H1 (cell line): ENCODE results near the gene RAI14. TPM values are rescaled to one million over a fixed set of nuclear protein-coding genes. Genes with fewer than 3 reads are reported as not detected.
A peak's percentile ranks its signal among the peaks of the same experiment; 100 is the strongest.

ENCODE experiments used
- CTCF ChIA-PET: fragments of 300-600 bp; sonication (Branson Sonifier 250); formaldehyde crosslinking; loops from one replicate; lab custom pipeline; 2021; ENCODE audit not compliant: partially characterized antibody; lab: Charles Lee
- POLR2A ChIA-PET: fragments of 300-600 bp; sonication (Branson Sonifier 250); formaldehyde crosslinking; loops from one replicate; lab custom pipeline; 2021; ENCODE audit warnings: inconsistent platforms; ENCODE audit not compliant: partially characterized antibody; lab: Charles Lee
- DNase-seq, 2 experiments: peaks; one replicate each; pipeline versions ENCODE4 v3.0.0 to v3.0.0-alpha.2; 2010 to 2022; ENCODE audit warnings: low spot score in 2 of 2, low read depth in 1 of 2, mixed read lengths in 1 of 2
- FAIRE-seq: peaks from 2 replicates; lab custom pipeline; 2011; peaks lifted over from hg19 to GRCh38; lab: Jason Lieb, UNC
- H2AFZ ChIP-seq: 2 replicates; pipeline ENCODE4 v1.8.1; 2012; ENCODE audit warnings: low read length, inconsistent platforms
- H2AK5ac ChIP-seq: 2 replicates; pipeline ENCODE4 v1.6.1; 2013; ENCODE audit warnings: low read depth, low read length
- H2BK120ac ChIP-seq: replicated peaks from 2 replicates; pipeline ENCODE3; 2013; ENCODE audit warnings: low read depth, low read length, inconsistent platforms
- H2BK12ac ChIP-seq: 2 replicates; pipeline ENCODE4 v1.6.1; 2013; ENCODE audit warnings: low read depth, low read length
- H2BK15ac ChIP-seq: 2 replicates; pipeline ENCODE4 v1.6.1; 2013; ENCODE audit warnings: low read length
- H2BK20ac ChIP-seq: 2 replicates; pipeline ENCODE4 v1.6.1; 2013; ENCODE audit warnings: low read length
- H2BK5ac ChIP-seq: 2 replicates; pipeline ENCODE4 v1.6.1; 2013; ENCODE audit warnings: low read depth, low read length
- H3K14ac ChIP-seq: 2 replicates; pipeline ENCODE4 v1.6.1; 2013; ENCODE audit warnings: inconsistent platforms; ENCODE audit not compliant: insufficient read length
- H3K18ac ChIP-seq: 2 replicates; pipeline ENCODE4 v1.6.1; 2013; ENCODE audit warnings: low read length; ENCODE audit errors: extremely low read depth
- H3K23ac ChIP-seq: 2 replicates; pipeline ENCODE4 v1.6.1; 2013; ENCODE audit warnings: inconsistent platforms; ENCODE audit not compliant: insufficient read length
- H3K23me2 ChIP-seq: 2 replicates; pipeline ENCODE4 v1.6.1; 2013; ENCODE audit warnings: low read depth, low read length
- H3K27ac ChIP-seq: 2 replicates; pipeline ENCODE4 v1.6.1; 2011; ENCODE audit warnings: low read depth, low read length, inconsistent platforms
- H3K27me3 ChIP-seq, 4 experiments: replicated peaks in 1 of 4; 1 replicate in 1 of 4; 2 replicates in 3 of 4; pipeline versions ENCODE4 v1.6.1 to v1.8.1; 2011 to 2013; ENCODE audit warnings: low read length in 3 of 4, mild to moderate bottlenecking in 3 of 4, inconsistent platforms in 2 of 4, mixed read lengths in 2 of 4, moderate library complexity in 1 of 4; ENCODE audit not compliant: control insufficient read depth in 3 of 4, insufficient read depth in 3 of 4; ENCODE audit errors: extremely low read depth in 1 of 4
- H3K36me3 ChIP-seq, 4 experiments: 2 replicates each; pipeline versions ENCODE4 v1.6.1 to v1.8.1; 2011 to 2013; ENCODE audit warnings: mild to moderate bottlenecking in 4 of 4, low read length in 3 of 4, moderate library complexity in 2 of 4, control low read depth in 1 of 4, inconsistent platforms in 1 of 4; ENCODE audit not compliant: insufficient read depth in 4 of 4, control insufficient read depth in 2 of 4
- H3K4ac ChIP-seq: replicated peaks from 2 replicates; pipeline ENCODE3; 2013; ENCODE audit warnings: low read length, low read depth, mixed read lengths, inconsistent platforms; ENCODE audit not compliant: insufficient read length
- H3K4me1 ChIP-seq, 4 experiments: replicated peaks in 1 of 4; 1 replicate in 1 of 4; 2 replicates in 3 of 4; pipeline versions ENCODE4 v1.6.1 to v1.8.1; 2011 to 2013; ENCODE audit warnings: low read length in 3 of 4, inconsistent platforms in 2 of 4, mixed read lengths in 1 of 4; ENCODE audit not compliant: insufficient read depth in 4 of 4, control insufficient read depth in 3 of 4
- H3K4me2 ChIP-seq, 2 experiments: 2 replicates each; pipeline versions ENCODE4 v1.6.1 to v1.8.1; 2011 to 2013; ENCODE audit warnings: low read depth in 2 of 2, low read length in 2 of 2, control low read depth in 1 of 2, inconsistent platforms in 1 of 2, mild to moderate bottlenecking in 1 of 2; ENCODE audit not compliant: insufficient read depth in 1 of 2
- H3K4me3 ChIP-seq, 4 experiments: fragments of 200-600, 300-600 bp in 1 of 4; sonication (generic), shearing (Covaris generic), sonication (Bioruptor Twin) in 1 of 4; 2 replicates each; pipeline versions ENCODE4 v1.5.1 to v1.8.1; 2011 to 2016; ENCODE audit warnings: low read length in 4 of 4, low read depth in 3 of 4, control low read depth in 2 of 4, inconsistent platforms in 2 of 4, mild to moderate bottlenecking in 2 of 4, mixed read lengths in 1 of 4, moderate library complexity in 1 of 4; ENCODE audit not compliant: insufficient read depth in 2 of 4; ENCODE audit errors: extremely low read depth in 1 of 4
- H3K56ac ChIP-seq: replicated peaks from 2 replicates; pipeline ENCODE3; 2013; ENCODE audit warnings: low read depth, mild to moderate bottlenecking, mixed read lengths, low read length, inconsistent platforms; ENCODE audit not compliant: insufficient read length
- H3K79me1 ChIP-seq: 2 replicates; pipeline ENCODE4 v1.6.1; 2013; ENCODE audit warnings: low read depth, low read length, control low read depth
- H3K79me2 ChIP-seq, 2 experiments: 2 replicates each; pipeline versions ENCODE4 v1.6.1 to v1.8.1; 2012 to 2013; ENCODE audit warnings: low read length in 2 of 2, mild to moderate bottlenecking in 2 of 2, inconsistent platforms in 1 of 2; ENCODE audit not compliant: insufficient read depth in 2 of 2, control insufficient read depth in 1 of 2
- H3K9ac ChIP-seq, 4 experiments: replicated peaks in 1 of 4; 1 replicate in 1 of 4; 2 replicates in 3 of 4; pipeline versions ENCODE4 v1.6.1 to v1.8.1; 2011 to 2013; ENCODE audit warnings: low read depth in 3 of 4, low read length in 3 of 4, control low read depth in 2 of 4, mild to moderate bottlenecking in 2 of 4, moderate library complexity in 2 of 4, inconsistent platforms in 1 of 4; ENCODE audit errors: extremely low read depth in 1 of 4
- H3K9me3 ChIP-seq, 2 experiments: 2 replicates each; pipeline versions ENCODE4 v1.6.1 to v1.8.1; 2012 to 2013; ENCODE audit warnings: mild to moderate bottlenecking in 2 of 2, moderate library complexity in 2 of 2, control low read depth in 1 of 2, inconsistent platforms in 1 of 2, low read depth in 1 of 2, low read length in 1 of 2, mixed read lengths in 1 of 2; ENCODE audit not compliant: insufficient read depth in 2 of 2
- H4K20me1 ChIP-seq, 2 experiments: replicated peaks in 1 of 2; 2 replicates each; pipeline versions ENCODE3 to v1.8.1; 2011 to 2013; ENCODE audit warnings: inconsistent platforms in 2 of 2, low read length in 2 of 2, mild to moderate bottlenecking in 1 of 2; ENCODE audit not compliant: insufficient read depth in 2 of 2, control insufficient read depth in 1 of 2
- H4K5ac ChIP-seq: 2 replicates; pipeline ENCODE4 v1.6.1; 2013; ENCODE audit warnings: low read length, low read depth, mixed read lengths, inconsistent platforms; ENCODE audit not compliant: insufficient read length
- H4K8ac ChIP-seq: 2 replicates; pipeline ENCODE4 v1.8.0; 2013; ENCODE audit warnings: mild to moderate bottlenecking, moderate library complexity, low read length, inconsistent platforms; ENCODE audit not compliant: insufficient read depth; ENCODE audit errors: extremely low read depth
- H4K91ac ChIP-seq: replicated peaks from 2 replicates; pipeline ENCODE3; 2013; ENCODE audit warnings: low read length, mixed read lengths, inconsistent platforms; ENCODE audit not compliant: insufficient read length
- BCL11A ChIP-seq, 2 experiments: IDR thresholded peaks; one replicate each; pipeline ENCODE4 v1.6.1; 2011; ENCODE audit warnings: low read depth in 2 of 2, low read length in 2 of 2, mild to moderate bottlenecking in 2 of 2
- CBX8 ChIP-seq: fragments of 300-800, 300-1000 bp; sonication (generic); IDR thresholded peaks from 2 replicates; pipeline ENCODE4 v1.7.1; 2016; ENCODE audit warnings: low read depth, low read length, borderline replicate concordance
- CHD2 ChIP-seq: IDR thresholded peaks from 2 replicates; pipeline ENCODE4 v1.6.1; 2012; ENCODE audit warnings: low read length, improper control_type of control experiment
- CTBP2 ChIP-seq: IDR thresholded peaks from 2 replicates; pipeline ENCODE4 v1.7.0; 2011; ENCODE audit warnings: borderline replicate concordance, mild to moderate bottlenecking, moderate library complexity, mixed read lengths, low read length; ENCODE audit not compliant: insufficient read depth, insufficient read length
- FOSL1 ChIP-seq: IDR thresholded peaks from 2 replicates; pipeline ENCODE4 v1.6.1; 2011; ENCODE audit warnings: mild to moderate bottlenecking, low read depth, low read length, moderate library complexity; ENCODE audit not compliant: insufficient read depth
- PHF8 ChIP-seq: fragments of 200-600 bp; sonication (generic); conservative IDR thresholded peaks from 2 replicates; pipeline ENCODE4 v1.7.1; 2012; ENCODE audit warnings: low read depth, mild to moderate bottlenecking, inconsistent platforms, low read length, moderate library complexity
- POU5F1 ChIP-seq: IDR thresholded peaks from 2 replicates; pipeline ENCODE4 v1.6.1; 2011; ENCODE audit warnings: low read depth, mild to moderate bottlenecking, low read length, moderate library complexity
- TBP ChIP-seq: IDR thresholded peaks from 2 replicates; pipeline ENCODE4 v1.6.1; 2011; ENCODE audit warnings: low read depth, low read length, improper control_type of control experiment
- USF2 ChIP-seq: IDR thresholded peaks from 2 replicates; pipeline ENCODE4 v1.6.1; 2011; ENCODE audit warnings: low read length, improper control_type of control experiment
- WGBS, 2 experiments: shearing (Covaris generic) in 1 of 2; methylation state at CpG; one replicate each; pipeline versions ENCODE4 v1.1.6 to v1.1.7; 2013 to 2015; ENCODE audit warnings: low lambda C conversion rate in 2 of 2, mixed read lengths in 2 of 2, inconsistent platforms in 1 of 2, low coverage in 1 of 2, missing lambda C conversion rate in 1 of 2; ENCODE audit not compliant: insufficient replicate concordance in 2 of 2, insufficient coverage in 1 of 2, insufficient read length in 1 of 2; ENCODE audit errors: extremely low coverage in 1 of 2, missing lambda C conversion rate in 1 of 2; 5-methylcytosine and 5-hydroxymethylcytosine counted together
- polyA plus RNA-seq, 7 experiments: library from polyadenylated mRNA; depleted of rRNA in 3 of 7; stranded (reverse) in 5 of 7; unstranded in 2 of 7; fragments of >200 nt in 5 of 7; fragments of 200-250 nt in 2 of 7; gene quantifications; 1 replicate in 5 of 7; 2 replicates in 1 of 7; 4 replicates in 1 of 7; pipeline versions ENCODE4 v1.2.1 to v1.2.3, GENCODE V29; 2011 to 2013; ENCODE audit warnings: missing spikeins in 2 of 7, mixed read lengths in 2 of 7
- total RNA-seq: library from RNA; stranded (reverse); fragmentation: NEBNext Ultra II Directional; extraction: Animal tissue kit (Norgen Biotek cat#: 25700); gene quantifications from 2 replicates; pipeline ENCODE4 v1.2.1, GENCODE V29; 2021

Gene RAI14
- total and polyA plus RNA-seq, 2 of the 8 experiments (the other 6 are each of a cell fraction or from before 2014, with no cell fraction given) = 48.4 to 210 TPM

- Histone ChIP-seq H3K4me3 (no peak overlapping the region), H4K20me1 (peaks cover 9 to 18% of the 10 kb centered on the region in 2 experiments), H3K56ac (no peak overlapping the region), H3K23ac (no peak overlapping the region), H4K91ac (no peak overlapping the region), H3K27me3 (no peaks in the 10 kb centered on the region), H3K23me2 (no peaks in the 10 kb centered on the region), H2AK5ac (peak overlapping the region; percentile 6; the same call in 1 of the 2 replicates), H4K5ac (no peak overlapping the region), H3K4me1 (peaks cover 18 to 42% (median 32%) of the 10 kb centered on the region in 4 experiments), H2BK5ac (peak overlapping the region; percentile 90), H2AFZ (no peak overlapping the region), H2BK120ac (no peak overlapping the region), H3K4ac (peak overlapping the region; percentile 24), H3K9ac (no peak overlapping the region), H3K27ac (0 out of 2 replicates have a peak overlapping the region, but pooled peaks have one; percentile 7), H3K79me1 (no peaks in the 10 kb centered on the region; the same call in 1 of the 2 replicates), H3K9me3 (no peaks in the 10 kb centered on the region), H4K8ac (no peak overlapping the region), H3K79me2 (peaks cover 6 to 84% of the 10 kb centered on the region in 2 experiments; a peak in 3 of 4 replicates), H3K36me3 (peaks cover 0 to 4% (median 2%) of the 10 kb centered on the region in 4 experiments; a peak in 2 of 8 replicates), H2BK12ac (peak overlapping the region; percentile 3; the same call in 1 of the 2 replicates), H2BK15ac (0 out of 2 replicates have a peak overlapping the region, but pooled peaks have one; percentile 66), H3K4me2 (peak overlapping the region; percentile 10 to 42; a peak in 3 of 4 replicates), H3K14ac (no peak overlapping the region), H2BK20ac (no peak overlapping the region), H3K18ac (no peak overlapping the region; the same call in 1 of the 2 replicates)
- DNase-seq = no peak
- no peak for FAIRE-seq
- ChIA-PET CTCF (interaction anchor here (0.7 to 2.6 kb wide), 5 partner anchors 10 to 214 kb away, joined by 3 to 8 read pairs (median 3); no protein-coding TSS in a partner anchor), POLR2A (interaction anchor here (1.4 to 1.9 kb wide), 2 partner anchors 13 to 139 kb away, joined by 3 to 5 read pairs; partner anchors contain the start of gene TTC23L)
- 62% methylated on average over 2 of the region's 2 CpGs; no CpG with 5 or more reads in 1 of the 2 experiments for WGBS, 2 experiments
- TF ChIP-seq FOSL1 (no peak), USF2 (no peak), CHD2 (no peak), BCL11A (IDR thresholded peaks at IDR 0.05; ENCODE audit: low read depth in 2 of 2, low read length in 2 of 2) (no peak), TBP (no peak), POU5F1 (no peak), PHF8 (no peak), CTBP2 (no peak), CBX8 (no peak)
Observed at GRCh38 chr5:34700078-34700452, 43.9 kb downstream of the RAI14 start.
